Ascending aorta (tissue), 2 donors: ENCODE results near the gene FBXW12. TPM values are rescaled to one million over a fixed set of nuclear protein-coding genes. Genes with fewer than 3 reads are reported as not detected.
"Not testable (repeated sequence)": the region's sequence is repeated elsewhere in the genome, so short reads cannot be mapped to it uniquely, and the experiment has no call there.

Source experiments
- DNase-seq, 2 donors: peaks; one replicate each; pipeline ENCODE4 v3.0.0-alpha.2; 2019; ENCODE audit warnings: low spot score in 2 of 2
- H3K27ac ChIP-seq, 2 donors: fragments of 200-600 bp; sonication (generic); one replicate each; pipeline ENCODE4 v1.5.1; 2016 to 2017; ENCODE audit warnings: mild to moderate bottlenecking in 1 of 2
- H3K27me3 ChIP-seq: fragments of 200-600 bp; sonication (generic); one replicate; pipeline ENCODE4 v1.5.1; 2017
- H3K36me3 ChIP-seq, 2 donors: fragments of 200-600 bp; sonication (generic); one replicate each; pipeline ENCODE4 v1.5.1; 2016
- H3K4me1 ChIP-seq, 2 donors: fragments of 200-600 bp; sonication (generic); one replicate each; pipeline ENCODE4 v1.5.1; 2016 to 2017; ENCODE audit warnings: mild to moderate bottlenecking in 1 of 2
- H3K4me3 ChIP-seq, 2 donors: fragments of 200-600 bp; sonication (generic); one replicate each; pipeline ENCODE4 v1.5.1; 2016 to 2017; ENCODE audit warnings: mild to moderate bottlenecking in 1 of 2
- H3K9me3 ChIP-seq, 2 donors: fragments of 200-600 bp; sonication (generic); one replicate each; pipeline ENCODE4 v1.5.1; 2016
- CTCF ChIP-seq, 3 experiments: fragments of 200-600 bp in 2 of 3; fragments of 450-650 bp in 1 of 3; sonication (generic) in 2 of 3; IDR thresholded peaks; one replicate each; pipeline ENCODE4 v1.5.1; 2016 to 2019; ENCODE audit warnings: antibody characterized with exemption in 3 of 3, mild to moderate bottlenecking in 1 of 3, moderate library complexity in 1 of 3
- intact Hi-C: fragments of 100-400 bp; cut with DNase I; formaldehyde crosslinking; loops from one replicate; pipeline ENCODE4 v1.15.1; 2023
- total RNA-seq: library from RNA; depleted of rRNA; stranded (reverse); fragments of >200 nt; gene quantifications from one replicate; pipeline ENCODE4 v1.1.0, GENCODE V29; 2016

Gene FBXW12
- total RNA-seq: not detected

- no peaks in the 10 kb centered on the region for H3K27me3 ChIP-seq
- H3K4me3 ChIP-seq: no peak within 1 kb of the TSS
- H3K4me1 ChIP-seq: no peaks in the 10 kb centered on the region
- H3K36me3 ChIP-seq: no peaks in the 10 kb centered on the region
- intact Hi-C loops: no loop called here
- no peak within 1 kb of the TSS for H3K27ac ChIP-seq
- no peak for DNase-seq
- TF ChIP-seq CTCF (IDR thresholded peaks at IDR 0.05): no peak
- H3K9me3 ChIP-seq: no peaks in the 10 kb centered on the region
Observed at GRCh38 chr3:48371651-48372376, at the start of gene FBXW12. Gene FBXW12, plus strand, starts transcription at chr3:48372219. Its CDS starts 549 bp downstream, at chr3:48372768.

- H3K36me3 ChIP-seq, H3K27ac ChIP-seq, H3K27me3 ChIP-seq, H3K9me3 ChIP-seq, intact Hi-C loops, H3K4me1 ChIP-seq, H3K4me3 ChIP-seq, DNase-seq: not testable (repeated sequence)
Observed at GRCh38 chr3:48331706-48332435, 40.1 kb upstream of the FBXW12 start.

GRCh38 chr3:48333346-48334245 lies 38.4 kb upstream of the FBXW12 start, which contains the start of gene SPINK8:
Gene SPINK8, minus strand, starts transcription at chr3:48333661. Its CDS starts 5,320 bp downstream, at chr3:48328341.
- H3K27ac ChIP-seq, DNase-seq, H3K36me3 ChIP-seq, H3K27me3 ChIP-seq, H3K9me3 ChIP-seq, intact Hi-C loops, H3K4me3 ChIP-seq, H3K4me1 ChIP-seq: not testable (repeated sequence)

DNA sequence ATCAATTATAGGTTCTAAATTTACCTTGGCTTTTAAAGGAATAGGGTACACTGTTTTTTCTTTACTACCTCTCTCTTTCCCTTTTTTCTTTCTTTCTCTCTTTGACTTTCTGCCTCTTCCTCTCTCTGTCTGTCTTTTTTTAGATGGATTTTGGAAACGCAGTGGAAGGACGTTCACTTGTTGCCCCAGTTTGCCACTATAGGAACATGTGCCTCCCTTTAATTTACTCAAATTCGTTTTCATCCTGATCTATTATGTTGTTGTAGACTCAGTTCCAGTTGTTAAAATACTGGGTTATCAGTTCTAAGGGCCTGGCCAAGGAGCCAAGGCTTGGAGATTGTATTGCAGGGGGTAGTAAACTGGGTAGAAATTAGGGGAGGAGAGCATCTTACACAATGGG lies 37.4 kb upstream of the FBXW12 start:
- Histone ChIP-seq H3K4me1 (no peaks in the 10 kb centered on the region), H3K27ac (no peak overlapping the region), H3K27me3 (no peaks in the 10 kb centered on the region), H3K36me3 (no peaks in the 10 kb centered on the region), H3K9me3 (no peaks in the 10 kb centered on the region), H3K4me3 (no peak overlapping the region)
- intact Hi-C loops: no loop called here
- no peak for DNase-seq
- no peak for TF ChIP-seq CTCF (IDR thresholded peaks at IDR 0.05)

- DNase-seq, intact Hi-C loops, H3K4me1 ChIP-seq, H3K27ac ChIP-seq, H3K9me3 ChIP-seq, H3K27me3 ChIP-seq, H3K36me3 ChIP-seq, H3K4me3 ChIP-seq: not testable (repeated sequence)
Observed at GRCh38 chr3:48335286-48335685, 36.7 kb upstream of the FBXW12 start.

DNA sequence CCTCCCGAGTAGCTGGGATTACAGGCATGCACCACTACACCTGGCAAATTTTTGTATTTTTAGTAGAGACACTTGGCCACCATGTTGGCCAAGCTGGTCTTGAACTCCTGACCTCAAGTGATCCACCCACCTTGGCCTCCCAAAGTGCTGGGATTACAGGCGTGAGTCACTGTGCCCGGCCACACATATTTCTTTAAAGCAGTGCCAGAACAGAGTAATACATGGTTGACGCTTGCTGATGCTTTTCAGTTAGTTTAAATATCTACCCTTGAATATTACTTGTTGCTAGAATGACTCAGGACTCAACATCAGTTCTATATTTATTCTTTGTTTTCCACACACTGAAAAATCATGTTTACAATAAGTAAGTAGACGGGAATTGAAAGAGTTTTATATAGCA lies 34.5 kb upstream of the FBXW12 start:
- H3K4me3 ChIP-seq, H3K27ac ChIP-seq, DNase-seq, H3K9me3 ChIP-seq, intact Hi-C loops, H3K36me3 ChIP-seq, H3K27me3 ChIP-seq, H3K4me1 ChIP-seq: not testable (repeated sequence)

DNA sequence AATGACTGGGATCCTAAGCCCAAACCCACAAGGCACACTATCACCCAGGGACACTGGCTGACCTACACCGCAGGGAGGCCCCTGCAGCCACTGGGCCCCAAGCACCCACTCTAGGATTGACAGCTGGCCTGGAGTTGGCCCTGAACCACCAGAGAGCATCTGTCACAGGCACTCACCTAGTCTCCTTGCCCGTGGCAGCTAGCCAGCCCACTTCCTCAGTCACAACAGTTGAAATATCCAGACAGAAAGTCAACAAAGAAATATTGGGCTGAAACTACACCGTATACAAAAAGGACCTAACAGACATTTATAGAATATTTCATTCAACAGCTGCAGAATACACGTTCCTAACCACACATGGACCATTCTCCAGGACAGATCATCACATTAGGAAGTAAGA lies 33.4 kb upstream of the FBXW12 start:
- no peaks in the 10 kb centered on the region for H3K4me1 ChIP-seq
- intact Hi-C loops: no loop called here
- no peaks in the 10 kb centered on the region for H3K9me3 ChIP-seq
- TF ChIP-seq CTCF (IDR thresholded peaks at IDR 0.05): no peak
- no peak overlapping the region for H3K27ac ChIP-seq
- H3K36me3 ChIP-seq: no peaks in the 10 kb centered on the region
- H3K27me3 ChIP-seq: no peaks in the 10 kb centered on the region
- no peak overlapping the region for H3K4me3 ChIP-seq
- DNase-seq: no peak
